ENCODE results near the gene HOXB3.

- TF ChIP-seq CTCF (IDR thresholded peaks at IDR 0.05) (no peak), POLR2A (IDR thresholded peaks at IDR 0.05) (no peak)
Measured at GRCh38 chr17:48556576-48557401, 33.3 kb downstream of the HOXB3 start.
